Spleen (tissue), 11 donors: ENCODE measurements around the gene GNAI1. TPM values are rescaled to one million over a fixed set of nuclear protein-coding genes. Genes with fewer than 3 reads are reported as not detected.

ENCODE experiments used
- DNase-seq: peaks from one replicate; pipeline ENCODE4 v3.0.0-alpha.2; 2020
- H3K27ac ChIP-seq, 8 donors: fragments of 200-600 bp; sonication (generic) in 7 of 8; 1 replicate in 4 of 8; 2 replicates in 4 of 8; pipeline versions ENCODE4 v1.5.0 to v1.8.0; 2016 to 2021; ENCODE audit warnings: inconsistent platforms in 4 of 8, mild to moderate bottlenecking in 4 of 8, moderate library complexity in 1 of 8
- H3K27me3 ChIP-seq, 7 donors: fragments of 200-600 bp; sonication (generic) in 6 of 7; replicated peaks in 1 of 7; 1 replicate in 4 of 7; 2 replicates in 3 of 7; pipeline versions ENCODE4 v1.5.0 to v1.8.0; 2016 to 2021; ENCODE audit warnings: inconsistent platforms in 3 of 7, mild to moderate bottlenecking in 1 of 7
- H3K36me3 ChIP-seq, 6 donors: fragments of 200-600 bp; sonication (generic) in 5 of 6; 1 replicate in 4 of 6; 2 replicates in 2 of 6; pipeline versions ENCODE4 v1.5.0 to v1.8.0; 2016 to 2021; ENCODE audit warnings: inconsistent platforms in 2 of 6
- H3K4me1 ChIP-seq, 6 donors: fragments of 200-600 bp; sonication (generic) in 5 of 6; 1 replicate in 3 of 6; 2 replicates in 3 of 6; pipeline versions ENCODE4 v1.5.0 to v1.8.0; 2016 to 2021; ENCODE audit warnings: inconsistent platforms in 3 of 6
- H3K4me3 ChIP-seq, 8 donors: fragments of 200-600 bp; sonication (generic) in 7 of 8; 1 replicate in 4 of 8; 2 replicates in 4 of 8; pipeline versions ENCODE4 v1.5.0 to v1.8.0; 2016 to 2021; ENCODE audit warnings: inconsistent platforms in 4 of 8, mild to moderate bottlenecking in 4 of 8, moderate library complexity in 2 of 8
- H3K9me3 ChIP-seq, 8 donors: fragments of 200-600 bp; sonication (generic) in 7 of 8; 1 replicate in 4 of 8; 2 replicates in 4 of 8; pipeline versions ENCODE4 v1.5.0 to v1.8.0; 2016 to 2021; ENCODE audit warnings: inconsistent platforms in 4 of 8
- POLR2A ChIP-seq, 3 donors: fragments of 450-650 bp; IDR thresholded peaks; one replicate each; pipeline ENCODE4 v1.5.1; 2017; ENCODE audit warnings: antibody characterized with exemption in 3 of 3, mild to moderate bottlenecking in 1 of 3
- POLR2AphosphoS5 ChIP-seq, 3 donors: sonication (generic); formaldehyde crosslinking; IDR thresholded peaks; one replicate each; pipeline ENCODE4 v1.5.1; 2017; ENCODE audit warnings: antibody characterized with exemption in 3 of 3
- WGBS, 5 donors: extraction: QIAGEN DNeasy Blood & Tissue Kit in 3 of 5; methylation state at CpG; one replicate each; pipeline versions ENCODE4 v1.1.5 to v1.1.7; 2013 to 2018; 5-methylcytosine and 5-hydroxymethylcytosine counted together
- intact Hi-C: fragments of 100-400 bp; cut with DNase I; formaldehyde crosslinking; loops from one replicate; pipeline ENCODE4 v1.15.0; 2023; ENCODE audit warnings: low total_unique reads
- polyA plus RNA-seq, 3 donors: library from polyadenylated mRNA; stranded (reverse); fragments of 200-250 nt; gene quantifications; one replicate each; pipeline ENCODE4 v1.2.1, GENCODE V29; 2013
- total RNA-seq, 7 donors: library from RNA; depleted of rRNA in 3 of 7; stranded (reverse); fragments of >200 nt in 3 of 7; fragmentation: NEBNext Ultra II Directional in 4 of 7; extraction: Animal tissue kit (Norgen Biotek cat#: 25700) in 4 of 7; gene quantifications; one replicate each; pipeline versions ENCODE4 v1.1.0 to v1.2.1, GENCODE V29; 2016 to 2021
- TF ChIP-seq, protein P1 (sequence below), 11 experiments: fragments of 200-600 bp in 7 of 11; fragments of 450-650 bp in 4 of 11; sonication (generic) in 4 of 11; IDR thresholded peaks in 8 of 11; conservative IDR thresholded peaks in 3 of 11; 1 replicate in 7 of 11; 2 replicates in 4 of 11; pipeline versions ENCODE4 v1.4.0 to v1.8.0; 2016 to 2021; ENCODE audit warnings: antibody characterized with exemption in 11 of 11, inconsistent platforms in 4 of 11, mild to moderate bottlenecking in 1 of 11
- donor health status: healthy with polysubstance abuse.
- donor health status: DM: no; HTN: no; CAD: no; lungs with moderate emphysema.
- donor health status: DM: no; HTN: no; CAD: no.
- donor health status: Bipolar disorder and iron deficiency.
- donor health status: healthy.
- donor health status: DM: no; HTN: no; CAD: no.
- donor health status: DM: yes; HTN: yes; CAD: no.

The GNAI1 gene
- total and polyA plus RNA-seq, 10 donors = 2.5 to 16.3 (median 12.2) TPM

DNA sequence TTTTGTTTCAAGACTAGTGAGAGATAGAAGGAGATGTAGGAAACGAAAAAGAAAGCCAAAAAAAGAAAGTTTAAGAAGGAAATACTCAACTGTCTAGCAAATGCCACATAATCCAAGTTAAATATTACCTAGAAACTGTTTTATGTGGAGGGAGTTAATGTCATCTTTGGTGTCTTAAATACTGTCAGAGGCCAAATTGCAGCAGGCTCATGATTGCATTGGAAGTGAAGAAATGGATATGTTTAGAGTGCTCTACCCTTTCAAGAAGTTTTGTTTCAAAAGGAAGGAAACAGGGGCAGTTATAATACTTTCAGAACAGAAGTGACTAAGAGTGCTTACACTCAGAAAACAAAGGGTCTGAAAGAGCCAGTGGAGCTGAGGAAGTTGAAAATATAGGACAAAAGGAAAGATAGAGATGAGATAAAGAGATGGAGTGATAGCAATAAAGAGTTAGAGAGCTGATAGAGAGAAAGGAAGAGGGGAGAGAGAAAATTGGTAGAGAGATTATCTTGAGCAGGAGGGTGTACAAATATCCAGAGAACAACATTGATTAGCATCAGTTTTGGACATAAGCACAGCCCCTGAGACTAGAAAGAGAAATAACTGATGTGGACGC lies 28.0 kb upstream of the GNAI1 start:
- no peaks in the 10 kb centered on the region for H3K9me3 ChIP-seq
- no peaks in the 10 kb centered on the region for H3K27me3 ChIP-seq
- TF ChIP-seq POLR2AphosphoS5 (IDR thresholded peaks at IDR 0.05) (no peak), POLR2A (IDR thresholded peaks at IDR 0.05) (no peak)
- no peaks in the 10 kb centered on the region for H3K36me3 ChIP-seq
- H3K27ac ChIP-seq = no peak overlapping the region
- peaks cover 0 to 18% (median 10%) of the 10 kb centered on the region in 6 donors for H3K4me1 ChIP-seq
- no peak for DNase-seq
- WGBS, 5 donors = 17 to 39% (median 30%) methylated on average over 2 of the region's 2 CpGs
- intact Hi-C loops = no loop called here
- no peak overlapping the region for H3K4me3 ChIP-seq

- DNase-seq = no peak
- no peaks in the 10 kb centered on the region for H3K9me3 ChIP-seq
- H3K4me3 ChIP-seq = no peak overlapping the region
- TF ChIP-seq POLR2A (IDR thresholded peaks at IDR 0.05) = no peak
- TF ChIP-seq POLR2AphosphoS5 (IDR thresholded peaks at IDR 0.05) = no peak
- TF ChIP-seq, protein P1, sequence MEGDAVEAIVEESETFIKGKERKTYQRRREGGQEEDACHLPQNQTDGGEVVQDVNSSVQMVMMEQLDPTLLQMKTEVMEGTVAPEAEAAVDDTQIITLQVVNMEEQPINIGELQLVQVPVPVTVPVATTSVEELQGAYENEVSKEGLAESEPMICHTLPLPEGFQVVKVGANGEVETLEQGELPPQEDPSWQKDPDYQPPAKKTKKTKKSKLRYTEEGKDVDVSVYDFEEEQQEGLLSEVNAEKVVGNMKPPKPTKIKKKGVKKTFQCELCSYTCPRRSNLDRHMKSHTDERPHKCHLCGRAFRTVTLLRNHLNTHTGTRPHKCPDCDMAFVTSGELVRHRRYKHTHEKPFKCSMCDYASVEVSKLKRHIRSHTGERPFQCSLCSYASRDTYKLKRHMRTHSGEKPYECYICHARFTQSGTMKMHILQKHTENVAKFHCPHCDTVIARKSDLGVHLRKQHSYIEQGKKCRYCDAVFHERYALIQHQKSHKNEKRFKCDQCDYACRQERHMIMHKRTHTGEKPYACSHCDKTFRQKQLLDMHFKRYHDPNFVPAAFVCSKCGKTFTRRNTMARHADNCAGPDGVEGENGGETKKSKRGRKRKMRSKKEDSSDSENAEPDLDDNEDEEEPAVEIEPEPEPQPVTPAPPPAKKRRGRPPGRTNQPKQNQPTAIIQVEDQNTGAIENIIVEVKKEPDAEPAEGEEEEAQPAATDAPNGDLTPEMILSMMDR (IDR thresholded peaks at IDR 0.05 in 8 of 11, conservative IDR thresholded peaks at IDR 0.05 in 3 of 11) = no peak
- H3K27ac ChIP-seq = no peak overlapping the region
- peaks cover 0 to 18% (median 10%) of the 10 kb centered on the region in 6 donors for H3K4me1 ChIP-seq
- intact Hi-C loops = no loop called here
- H3K27me3 ChIP-seq = no peaks in the 10 kb centered on the region
- no peaks in the 10 kb centered on the region for H3K36me3 ChIP-seq
- 2 to 13% (median 5%) methylated on average over 1 of the region's 1 CpG for WGBS, 5 donors
Observed at GRCh38 chr7:80107278-80107677, 27.4 kb upstream of the GNAI1 start.

- no peak for TF ChIP-seq POLR2AphosphoS5 (IDR thresholded peaks at IDR 0.05)
- no peak for TF ChIP-seq POLR2A (IDR thresholded peaks at IDR 0.05)
- TF ChIP-seq, protein P1 (IDR thresholded peaks at IDR 0.05 in 8 of 11, conservative IDR thresholded peaks at IDR 0.05 in 3 of 11) = no peak
Observed at GRCh38 chr7:80110376-80110775, 24.3 kb upstream of the GNAI1 start.

DNA sequence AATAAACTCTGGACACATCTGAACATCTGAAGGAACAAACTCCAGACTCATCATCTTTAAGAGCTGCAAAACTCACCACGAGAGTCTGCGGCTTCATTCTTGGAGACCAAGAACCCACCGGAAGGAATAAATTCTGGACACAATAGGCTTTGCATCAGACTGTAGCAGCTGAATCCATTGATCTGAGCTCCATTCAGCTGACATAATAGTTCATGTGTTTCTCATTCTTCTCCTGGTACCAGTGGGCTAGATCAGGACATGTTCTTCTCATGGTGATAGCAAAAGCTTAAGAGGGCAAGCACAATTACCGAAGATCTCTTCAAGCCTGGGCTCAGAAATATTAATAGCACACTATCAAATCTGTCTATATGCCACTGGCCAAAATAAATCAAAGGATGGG lies 20.5 kb upstream of the GNAI1 start:
- Histone ChIP-seq H3K27me3 (no peaks in the 10 kb centered on the region), H3K27ac (no peak overlapping the region), H3K9me3 (no peaks in the 10 kb centered on the region), H3K4me1 (no peaks in the 10 kb centered on the region), H3K4me3 (no peak overlapping the region), H3K36me3 (no peaks in the 10 kb centered on the region)
- DNase-seq = no peak
- WGBS, 5 donors = 69 to 85% (median 78%) methylated on average over 4 of the region's 4 CpGs
- TF ChIP-seq, protein P1 (IDR thresholded peaks at IDR 0.05 in 8 of 11, conservative IDR thresholded peaks at IDR 0.05 in 3 of 11) = no peak
- no peak for TF ChIP-seq POLR2A (IDR thresholded peaks at IDR 0.05)
- intact Hi-C loops = no loop called here

More at GRCh38 chr7:80110376-80110775, 24.3 kb upstream of the GNAI1 start:
- H3K27ac ChIP-seq = no peak overlapping the region
- H3K36me3 ChIP-seq = no peaks in the 10 kb centered on the region
- WGBS, 5 donors = 86 to 94% (median 91%) methylated on average over 5 of the region's 5 CpGs
- H3K4me1 ChIP-seq = peaks cover 0 to 18% (median 10%) of the 10 kb centered on the region in 6 donors
- no peak overlapping the region for H3K4me3 ChIP-seq
- no peak for DNase-seq
- intact Hi-C loops = no loop called here
- no peaks in the 10 kb centered on the region for H3K27me3 ChIP-seq
- no peaks in the 10 kb centered on the region for H3K9me3 ChIP-seq
